Stimulated activated CD4-positive, alpha-beta T cell treated with anti-CD3 and anti-CD28 coated beads, Interleukin-2, amount 100 ng/mL, for 48 hours (primary cell): ENCODE measurements around the gene ASMTL.
A peak's percentile ranks its signal among the peaks of the same experiment; 100 is the strongest.

Source experiments
- DNase-seq, 2 donors: peaks; one replicate each; pipeline ENCODE4 v3.0.0-alpha.2; 2020

The ASMTL gene

GRCh38 chrX:1403228-1403627 lies 49.5 kb downstream of the ASMTL start:
- no peak for DNase-seq

DNA sequence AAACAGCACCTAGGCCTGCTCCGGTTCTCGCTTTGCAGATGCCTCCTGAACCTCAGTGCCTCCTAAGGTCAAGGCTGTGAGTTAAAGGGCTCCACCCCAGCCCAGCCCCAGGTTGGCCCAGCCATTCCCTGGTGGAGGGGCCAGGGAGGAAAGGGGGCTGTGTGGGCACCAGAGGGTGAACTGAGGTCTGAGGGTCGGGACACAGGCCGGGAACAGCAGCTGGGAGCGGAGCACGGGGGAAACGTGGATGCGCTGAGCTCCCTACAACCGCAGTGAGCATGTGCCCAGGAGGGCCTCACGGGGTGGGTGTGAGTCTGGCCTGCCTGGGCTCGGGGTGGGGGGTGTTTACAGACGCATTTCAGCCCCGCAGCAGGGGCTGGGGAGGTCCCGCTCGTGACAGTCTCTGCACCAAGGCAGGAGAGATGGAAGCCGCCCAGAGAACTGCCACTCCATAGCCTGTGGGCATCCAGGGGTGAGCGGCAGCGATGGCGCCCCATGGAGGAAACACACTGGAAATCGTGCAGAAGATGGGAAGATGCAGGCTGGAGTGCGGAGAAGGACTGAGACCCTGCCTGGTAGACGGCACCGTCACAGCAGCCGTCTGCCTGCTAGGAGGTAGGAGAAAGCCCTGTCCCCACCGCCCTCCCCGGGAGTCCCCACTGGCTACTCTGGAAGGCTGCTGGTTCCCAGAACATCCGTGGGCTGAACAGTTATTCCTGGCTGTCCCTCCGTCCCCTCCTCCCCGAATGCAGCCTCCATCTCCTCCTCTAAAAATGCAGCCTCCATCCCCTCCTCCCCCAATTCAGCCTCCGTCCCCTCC lies 50.9 kb downstream of the ASMTL start:
- no peak for DNase-seq

DNA sequence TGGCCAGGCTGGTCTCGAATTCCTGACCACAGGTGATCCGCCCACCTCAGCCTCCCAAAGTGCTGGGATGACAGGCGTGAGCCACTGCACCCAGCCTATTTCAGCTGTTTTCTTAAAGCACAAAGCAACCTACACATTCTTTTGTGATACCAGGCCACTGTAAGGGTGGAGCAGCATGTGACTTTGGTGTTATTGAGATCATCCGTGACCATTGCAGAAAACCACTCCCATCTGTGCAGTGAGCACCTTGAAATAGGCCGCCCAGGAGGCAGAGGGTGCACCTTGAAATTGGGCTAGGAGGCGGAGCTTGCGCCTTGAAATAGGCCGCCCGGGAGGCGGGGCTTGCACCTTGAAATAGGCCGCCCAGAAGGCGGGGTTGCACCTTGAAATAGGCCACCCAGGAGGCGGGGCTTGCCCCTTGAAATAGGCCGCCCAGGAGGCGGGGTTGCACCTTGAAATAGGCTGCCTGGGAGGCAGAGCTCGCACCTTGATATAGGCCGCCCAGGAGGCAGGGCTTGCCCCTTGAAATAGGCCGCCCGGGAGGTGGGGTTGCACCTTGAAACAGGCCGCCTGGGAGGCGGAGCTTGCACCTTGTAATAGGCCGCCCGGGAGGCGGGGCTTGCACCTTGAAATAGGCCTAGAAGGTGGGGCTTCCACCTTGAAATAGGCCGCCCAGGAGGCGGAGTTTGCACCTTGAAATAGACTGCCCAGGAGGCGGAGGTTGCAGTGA lies 51.8 kb downstream of the ASMTL start:
- no peak for DNase-seq

DNA sequence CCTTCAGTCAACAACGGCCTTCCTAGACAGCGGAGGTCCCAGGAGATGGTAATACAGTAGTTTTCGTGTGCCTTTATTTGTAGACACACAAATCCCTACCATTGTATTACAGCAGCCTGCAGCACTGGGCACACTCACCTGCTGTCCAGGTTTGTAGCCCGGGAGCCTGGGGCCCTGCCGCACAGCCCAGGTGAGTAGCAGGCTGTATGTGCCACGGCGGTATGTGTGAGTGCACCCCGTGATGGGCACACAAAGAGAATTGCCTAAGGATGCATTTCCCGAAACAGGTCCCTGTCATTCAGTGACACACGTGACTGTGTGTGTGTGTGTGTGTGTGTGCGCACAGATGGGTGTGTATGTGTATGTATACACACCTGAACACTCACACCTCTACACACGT lies 52.7 kb downstream of the ASMTL start:
- no peak for DNase-seq

- no peak for DNase-seq
These were observed 54.0 kb downstream of the ASMTL start for GRCh38 chrX:1398431-1399340.

GRCh38 chrX:1397441-1398270 lies 55.1 kb downstream of the ASMTL start:
- no peak for DNase-seq

DNA sequence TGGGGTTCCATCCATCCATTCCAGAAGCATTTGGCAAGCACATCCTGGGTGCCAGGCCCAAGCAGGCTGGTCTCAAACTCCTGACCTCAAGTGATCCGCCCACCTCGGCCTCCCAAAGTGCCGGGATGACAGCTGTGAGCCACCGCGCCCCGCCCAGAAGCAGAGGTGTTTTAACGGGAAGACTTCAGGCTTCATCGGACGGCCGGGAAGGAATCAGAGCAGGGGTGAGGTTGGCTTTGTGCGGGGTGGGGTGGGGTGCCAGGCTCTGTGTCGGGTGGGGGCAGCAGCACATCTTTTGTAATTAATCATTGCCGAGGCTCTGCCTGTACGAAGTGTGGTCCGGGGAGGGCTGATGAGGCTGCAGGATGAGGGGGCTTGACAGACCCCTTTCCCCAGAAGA lies 55.7 kb downstream of the ASMTL start:
- DNase-seq: no peak

DNA sequence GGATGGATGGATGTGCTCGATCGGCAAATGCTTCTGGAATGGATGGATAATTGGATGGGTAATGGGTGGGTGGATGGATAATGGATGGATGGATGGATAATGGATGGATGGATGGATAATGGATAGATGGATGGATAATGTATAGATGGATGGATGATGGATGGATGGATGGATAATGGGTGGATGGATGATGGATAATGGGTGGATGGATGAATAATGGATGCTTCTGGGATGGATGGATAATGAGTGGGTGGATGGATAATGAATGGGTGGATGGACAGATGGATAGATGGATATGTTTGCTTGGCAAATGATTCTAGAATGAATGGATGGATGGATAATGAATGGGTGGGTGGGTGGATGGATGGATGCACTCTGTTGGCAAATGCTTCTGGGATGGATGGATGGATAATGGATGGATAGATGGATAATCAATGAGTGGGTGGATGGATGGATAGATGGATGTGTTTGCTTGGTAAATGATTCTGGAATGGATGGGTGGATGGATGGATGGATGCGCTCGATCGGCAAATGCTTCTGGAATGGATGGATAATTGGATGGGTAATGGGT lies 57.0 kb downstream of the ASMTL start:
- DNase-seq: no peak

GRCh38 chrX:1394731-1395501 lies 57.8 kb downstream of the ASMTL start:
- DNase-seq: no peak

DNA sequence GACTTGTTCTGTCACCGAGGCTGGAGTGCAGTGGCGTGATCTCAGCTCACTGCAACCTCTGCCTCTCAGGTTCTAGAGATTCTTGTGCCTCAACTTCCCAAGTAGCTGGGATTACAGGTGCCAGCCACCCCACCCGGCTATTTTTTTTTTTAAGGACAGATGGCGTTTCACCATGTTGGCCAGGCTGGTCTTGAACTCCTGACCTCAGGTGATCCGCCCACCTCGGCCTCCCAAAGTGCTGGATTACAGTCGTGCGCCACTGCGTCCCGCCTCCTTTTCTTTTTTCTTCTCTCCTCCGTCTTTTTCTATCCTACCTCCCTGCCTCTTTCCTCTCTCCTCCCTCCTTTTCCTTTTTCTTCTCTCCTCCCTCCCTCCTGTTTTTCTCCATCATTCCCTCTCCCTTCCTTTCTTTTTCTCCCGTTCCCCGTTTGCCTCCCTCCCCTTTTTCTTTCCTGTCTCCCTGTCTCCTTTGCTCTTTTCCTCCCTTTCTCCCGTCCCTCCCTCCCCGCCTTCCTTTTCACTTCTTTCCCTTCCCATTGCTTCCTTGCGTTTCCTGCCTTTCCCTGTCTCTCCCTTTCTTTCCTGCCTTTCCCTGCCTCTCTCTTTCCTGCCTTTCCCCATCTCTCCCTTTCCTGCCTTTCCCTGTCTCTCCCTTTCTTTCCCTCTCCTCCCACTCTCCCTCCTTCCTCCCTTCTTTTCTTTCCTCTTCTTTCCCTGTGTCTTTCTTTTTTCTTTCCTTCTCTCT lies 58.7 kb downstream of the ASMTL start:
- DNase-seq: no peak

DNA sequence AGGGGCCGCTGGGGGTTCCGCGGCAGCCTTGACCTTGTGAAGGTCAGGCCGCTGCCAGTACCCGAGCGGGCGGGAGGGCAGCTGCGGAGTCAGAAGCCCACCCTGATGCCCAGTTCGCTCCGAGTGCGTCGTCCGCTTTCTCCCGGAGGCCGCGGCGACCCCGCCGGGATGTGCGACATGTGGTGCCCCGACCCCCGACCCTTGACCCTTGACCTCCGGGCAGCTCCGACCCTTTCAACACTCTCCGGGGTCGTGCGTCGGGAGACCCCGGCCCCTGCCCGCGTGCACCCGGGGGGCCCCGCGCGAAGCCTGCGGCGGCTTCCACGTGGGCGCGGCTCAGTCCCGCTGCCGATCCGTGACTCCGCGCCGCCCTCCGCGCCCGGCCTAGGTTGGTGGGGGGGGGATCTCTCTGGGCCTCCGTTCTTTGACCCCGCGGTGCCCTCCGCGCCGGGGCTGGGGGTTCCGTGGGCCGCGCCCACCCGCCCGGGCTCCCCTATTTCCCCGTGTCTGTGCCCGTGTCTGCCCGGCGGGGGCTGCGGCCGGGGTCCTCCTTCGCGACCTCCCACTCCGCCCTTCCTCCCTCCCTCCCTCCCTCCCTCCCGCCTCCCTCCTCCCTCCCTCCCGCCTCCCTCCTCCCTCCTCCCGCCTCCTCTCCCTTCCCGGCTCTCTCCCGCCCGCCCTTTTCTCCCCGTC lies 60.2 kb downstream of the ASMTL start:
- DNase-seq: peak; percentile 51 to 52

DNA sequence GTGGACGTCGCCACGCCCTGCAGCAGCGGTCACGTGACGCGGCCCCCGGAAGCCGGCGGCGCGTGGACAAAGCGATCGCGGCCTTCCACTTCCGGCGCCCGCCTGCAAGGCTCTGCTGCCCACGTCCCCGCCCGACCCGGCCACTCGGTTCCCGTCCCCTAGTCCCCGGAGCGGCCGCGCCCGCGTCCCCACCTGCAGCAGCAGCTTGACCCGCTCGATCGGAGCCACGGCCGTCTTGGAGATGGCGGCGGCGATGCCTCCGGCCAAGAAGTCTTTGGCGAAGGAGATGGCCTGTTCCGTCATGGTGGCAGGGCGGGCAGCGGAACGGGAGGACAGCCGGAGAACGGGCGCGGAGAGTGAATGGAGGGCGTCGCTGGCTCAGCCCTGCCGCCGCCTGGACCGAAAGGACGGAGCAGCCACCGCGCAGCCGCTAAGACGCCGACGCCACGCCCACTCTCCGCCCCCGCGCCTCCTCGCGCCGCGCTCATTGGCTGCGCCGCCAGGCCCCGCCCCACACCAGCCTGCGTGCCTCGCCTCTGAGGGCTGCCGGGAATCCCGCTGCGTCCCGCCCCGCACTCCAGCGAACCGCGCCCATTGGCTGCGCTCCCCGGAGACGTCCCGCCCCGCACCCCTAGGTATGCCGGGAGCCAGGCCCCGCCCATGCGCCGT lies 60.9 kb downstream of the ASMTL start, which contains the start of gene SLC25A6:
SLC25A6 (minus strand) TSS at position 407 of the 669 bp plus-strand sequence; CDS start at position 303, 104 bp downstream.
- peak; percentile 99 to 100 for DNase-seq

- DNase-seq: no peak
These were observed 61.4 kb downstream of the ASMTL start for GRCh38 chrX:1391370-1391706.

- no peak for DNase-seq
These were observed 61.9 kb downstream of the ASMTL start for GRCh38 chrX:1390621-1391369.

DNA sequence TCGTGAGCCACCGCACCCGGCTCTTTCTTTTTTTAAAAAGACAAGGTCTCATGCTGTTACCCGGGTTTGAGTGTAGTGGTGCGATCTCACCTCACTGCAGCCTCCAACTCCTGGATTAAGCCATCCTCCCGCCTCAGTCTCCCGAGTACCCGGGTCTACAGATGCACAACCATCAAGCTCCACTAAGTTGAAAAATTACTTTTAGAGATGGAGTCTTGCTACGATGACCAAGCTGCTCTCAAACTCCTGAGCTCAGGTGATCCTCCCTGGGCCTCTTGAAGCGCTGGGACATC lies 62.8 kb downstream of the ASMTL start:
- no peak for DNase-seq

- DNase-seq: no peak
These were observed 63.3 kb downstream of the ASMTL start for GRCh38 chrX:1389181-1389992.

DNA sequence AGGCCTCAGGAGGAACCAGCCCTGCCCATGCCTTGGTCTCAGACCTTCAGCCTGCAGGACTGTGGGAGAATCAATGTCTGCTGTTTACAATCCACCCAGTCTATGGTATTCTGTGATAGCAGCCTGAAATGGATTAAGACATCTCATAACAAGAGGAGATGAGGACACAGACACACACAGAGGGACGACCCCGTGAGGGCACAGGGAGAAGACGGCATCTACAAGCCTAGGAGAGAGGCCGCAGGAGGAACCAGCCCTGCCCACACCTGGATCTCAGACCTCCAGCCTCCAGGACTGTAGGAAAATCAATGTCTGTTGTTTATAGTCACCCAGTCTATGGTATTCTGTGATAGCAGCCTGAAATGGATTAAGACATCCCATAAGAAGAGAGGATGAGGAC lies 64.1 kb downstream of the ASMTL start:
- no peak for DNase-seq
